ENCODE measurements around the gene AMIGO2.

The AMIGO2 gene

GRCh38 chr12:47087088-47087688 is 7.4 kb upstream of the AMIGO2 start:
- no peak for TF ChIP-seq CTCF (IDR thresholded peaks at IDR 0.05; ENCODE audit: low read depth, low read length, missing control alignments)
- no peak for DNase-seq
- Histone ChIP-seq H3K4me3 (ENCODE audit: low read depth, low read length) (no peak overlapping the region), H3K27me3 (replicated peaks) (no peaks in the 10 kb centered on the region), H3K36me3 (replicated peaks) (no peaks in the 10 kb centered on the region), H3K27ac (peak overlapping the region; percentile 88)
- in situ Hi-C loops (cut with HindIII; ENCODE audit: low pct_ligation_motif_present, low sequenced_read_pairs): no loop called here

GRCh38 chr12:47085815-47086252 is 6.1 kb upstream of the AMIGO2 start:
- peak; percentile 74 for DNase-seq

GRCh38 chr12:47084172-47084571 is 4.4 kb upstream of the AMIGO2 start:
- H3K27me3 ChIP-seq (replicated peaks): no peaks in the 10 kb centered on the region
- TF ChIP-seq CTCF (IDR thresholded peaks at IDR 0.05; ENCODE audit: low read depth, low read length, missing control alignments): no peak
- H3K4me3 ChIP-seq (ENCODE audit: low read depth, low read length): no peak overlapping the region
- DNase-seq: no peak
- H3K36me3 ChIP-seq (replicated peaks): no peaks in the 10 kb centered on the region
- H3K27ac ChIP-seq: peak overlapping the region; percentile 88
- in situ Hi-C loops (cut with HindIII; ENCODE audit: low pct_ligation_motif_present, low sequenced_read_pairs): no loop called here

More at GRCh38 chr12:47085815-47086252, 6.1 kb upstream of the AMIGO2 start:
- TF ChIP-seq CTCF (IDR thresholded peaks at IDR 0.05; ENCODE audit: low read depth, low read length, missing control alignments): no peak
- in situ Hi-C loops (cut with HindIII; ENCODE audit: low pct_ligation_motif_present, low sequenced_read_pairs): no loop called here
- no peak overlapping the region for H3K4me3 ChIP-seq (ENCODE audit: low read depth, low read length)
- H3K27ac ChIP-seq: peak overlapping the region; percentile 88
- no peaks in the 10 kb centered on the region for H3K27me3 ChIP-seq (replicated peaks)
- no peaks in the 10 kb centered on the region for H3K36me3 ChIP-seq (replicated peaks)

GRCh38 chr12:47082796-47083621 is 3.2 kb upstream of the AMIGO2 start:
- Histone ChIP-seq H3K27me3 (replicated peaks) (no peaks in the 10 kb centered on the region), H3K36me3 (replicated peaks) (peaks cover under 1% of the 10 kb centered on the region), H3K4me3 (ENCODE audit: low read depth, low read length) (no peak overlapping the region), H3K27ac (peak overlapping the region; percentile 88)
- DNase-seq: peak; percentile 91
- no peak for TF ChIP-seq CTCF (IDR thresholded peaks at IDR 0.05; ENCODE audit: low read depth, low read length, missing control alignments)
- in situ Hi-C loops (cut with HindIII; ENCODE audit: low pct_ligation_motif_present, low sequenced_read_pairs): no loop called here

GRCh38 chr12:47082283-47082682 is 2.5 kb upstream of the AMIGO2 start:
- no peak for TF ChIP-seq CTCF (IDR thresholded peaks at IDR 0.05; ENCODE audit: low read depth, low read length, missing control alignments)
- in situ Hi-C loops (cut with HindIII; ENCODE audit: low pct_ligation_motif_present, low sequenced_read_pairs): no loop called here
- no peak for DNase-seq
- peaks cover 4% of the 10 kb centered on the region for H3K36me3 ChIP-seq (replicated peaks)
- no peaks in the 10 kb centered on the region for H3K27me3 ChIP-seq (replicated peaks)
- H3K27ac ChIP-seq: peak overlapping the region; percentile 88
- no peak overlapping the region for H3K4me3 ChIP-seq (ENCODE audit: low read depth, low read length)
